ENCODE data around the gene DYNC2I2.
"Not testable (repeated sequence)": the region's sequence is repeated elsewhere in the genome, so short reads cannot be mapped to it uniquely, and the experiment has no call there.

- TF ChIP-seq CTCF, POLR2A (IDR thresholded peaks at IDR 0.05): not testable (repeated sequence)
Observed at GRCh38 chr9:128586934-128587333, 69.7 kb downstream of the DYNC2I2 start.

Data from prostate gland (tissue), 2 donors.